PFSK-1 (cell line): ENCODE measurements around the gene PRPSAP2.

Experiments
- POLR2AphosphoS5 ChIP-seq: IDR thresholded peaks from 2 replicates; pipeline ENCODE4 v1.6.1; 2012; ENCODE audit warnings: low read depth, mild to moderate bottlenecking, control low read depth, low read length, moderate library complexity
- SIN3A ChIP-seq: IDR thresholded peaks from 2 replicates; pipeline ENCODE4 v1.6.1; 2012; ENCODE audit warnings: mild to moderate bottlenecking, low read length, moderate library complexity, borderline replicate concordance; ENCODE audit not compliant: insufficient read depth
- TAF1 ChIP-seq: IDR thresholded peaks from 2 replicates; pipeline ENCODE4 v1.6.1; 2012; ENCODE audit warnings: low read length, control low read depth, borderline replicate concordance; ENCODE audit not compliant: insufficient read depth
- TF ChIP-seq, protein P1 (sequence below), 2 experiments: IDR thresholded peaks; 2 replicates each; pipeline versions ENCODE4 v1.6.1 to v1.8.0; 2011 to 2012; ENCODE audit warnings: low read depth in 2 of 2, low read length in 2 of 2, control low read depth in 1 of 2, inconsistent platforms in 1 of 2, mild to moderate bottlenecking in 1 of 2, moderate library complexity in 1 of 2; ENCODE audit not compliant: insufficient read depth in 1 of 2

DNA sequence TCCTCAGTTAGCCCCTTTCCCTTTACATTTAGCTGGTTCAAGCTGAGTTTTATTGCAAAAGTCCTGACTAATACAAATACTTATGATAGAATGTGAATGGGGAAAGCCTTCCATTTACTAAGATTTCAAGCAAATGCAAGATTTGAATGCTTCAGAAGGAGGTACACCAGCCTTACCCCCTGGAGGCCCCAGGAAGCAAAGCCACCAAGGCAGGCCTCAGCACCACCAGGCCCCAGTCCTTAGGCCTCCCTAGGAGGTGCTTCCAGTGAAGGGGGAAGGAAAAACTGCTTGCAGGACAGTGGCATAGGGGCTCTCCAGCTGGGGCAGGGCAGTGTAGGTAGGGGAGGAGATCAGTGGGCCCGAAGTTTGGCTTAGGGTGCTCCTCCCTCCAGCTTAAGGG lies 7.3 kb upstream of the PRPSAP2 start:
- TF ChIP-seq TAF1 (no peak), POLR2AphosphoS5 (no peak), SIN3A (no peak)
- TF ChIP-seq, protein P1, sequence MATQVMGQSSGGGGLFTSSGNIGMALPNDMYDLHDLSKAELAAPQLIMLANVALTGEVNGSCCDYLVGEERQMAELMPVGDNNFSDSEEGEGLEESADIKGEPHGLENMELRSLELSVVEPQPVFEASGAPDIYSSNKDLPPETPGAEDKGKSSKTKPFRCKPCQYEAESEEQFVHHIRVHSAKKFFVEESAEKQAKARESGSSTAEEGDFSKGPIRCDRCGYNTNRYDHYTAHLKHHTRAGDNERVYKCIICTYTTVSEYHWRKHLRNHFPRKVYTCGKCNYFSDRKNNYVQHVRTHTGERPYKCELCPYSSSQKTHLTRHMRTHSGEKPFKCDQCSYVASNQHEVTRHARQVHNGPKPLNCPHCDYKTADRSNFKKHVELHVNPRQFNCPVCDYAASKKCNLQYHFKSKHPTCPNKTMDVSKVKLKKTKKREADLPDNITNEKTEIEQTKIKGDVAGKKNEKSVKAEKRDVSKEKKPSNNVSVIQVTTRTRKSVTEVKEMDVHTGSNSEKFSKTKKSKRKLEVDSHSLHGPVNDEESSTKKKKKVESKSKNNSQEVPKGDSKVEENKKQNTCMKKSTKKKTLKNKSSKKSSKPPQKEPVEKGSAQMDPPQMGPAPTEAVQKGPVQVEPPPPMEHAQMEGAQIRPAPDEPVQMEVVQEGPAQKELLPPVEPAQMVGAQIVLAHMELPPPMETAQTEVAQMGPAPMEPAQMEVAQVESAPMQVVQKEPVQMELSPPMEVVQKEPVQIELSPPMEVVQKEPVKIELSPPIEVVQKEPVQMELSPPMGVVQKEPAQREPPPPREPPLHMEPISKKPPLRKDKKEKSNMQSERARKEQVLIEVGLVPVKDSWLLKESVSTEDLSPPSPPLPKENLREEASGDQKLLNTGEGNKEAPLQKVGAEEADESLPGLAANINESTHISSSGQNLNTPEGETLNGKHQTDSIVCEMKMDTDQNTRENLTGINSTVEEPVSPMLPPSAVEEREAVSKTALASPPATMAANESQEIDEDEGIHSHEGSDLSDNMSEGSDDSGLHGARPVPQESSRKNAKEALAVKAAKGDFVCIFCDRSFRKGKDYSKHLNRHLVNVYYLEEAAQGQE (IDR thresholded peaks at IDR 0.05; ENCODE audit: insufficient read depth in 1 of 2, low read depth in 2 of 2, low read length in 2 of 2): no peak
